Measurements from ENCODE around the gene NASP. TPM values are rescaled to one million over a fixed set of nuclear protein-coding genes. Genes with fewer than 3 reads are reported as not detected.

Gene NASP
- total RNA-seq, 1 donor from 2014 or later: 34.5 TPM

DNA sequence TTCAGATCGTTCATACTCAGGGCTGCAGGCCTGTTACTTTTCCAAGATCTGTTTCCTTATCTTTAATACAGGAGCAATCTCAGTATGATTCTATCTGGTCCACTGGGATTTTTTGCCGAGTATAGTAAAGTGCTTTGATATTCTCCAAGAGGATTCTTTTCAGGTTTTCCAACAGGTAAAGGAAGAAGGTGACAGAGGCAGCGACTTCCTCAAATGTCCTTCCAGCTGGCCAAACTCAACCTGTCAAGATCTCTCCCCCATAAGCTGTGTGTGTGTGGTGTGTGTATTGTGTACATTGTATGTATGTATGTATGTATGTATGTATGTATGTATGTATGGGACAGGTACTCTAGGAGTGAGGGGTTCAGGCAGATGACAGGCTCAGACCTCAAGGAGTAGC, 32.2 kb upstream of the NASP start:
- intact Hi-C loops (cut with micrococcal nuclease): no loop called here
- no peaks in the 10 kb centered on the region for H3K27me3 ChIP-seq (ENCODE audit: low read depth)

DNA sequence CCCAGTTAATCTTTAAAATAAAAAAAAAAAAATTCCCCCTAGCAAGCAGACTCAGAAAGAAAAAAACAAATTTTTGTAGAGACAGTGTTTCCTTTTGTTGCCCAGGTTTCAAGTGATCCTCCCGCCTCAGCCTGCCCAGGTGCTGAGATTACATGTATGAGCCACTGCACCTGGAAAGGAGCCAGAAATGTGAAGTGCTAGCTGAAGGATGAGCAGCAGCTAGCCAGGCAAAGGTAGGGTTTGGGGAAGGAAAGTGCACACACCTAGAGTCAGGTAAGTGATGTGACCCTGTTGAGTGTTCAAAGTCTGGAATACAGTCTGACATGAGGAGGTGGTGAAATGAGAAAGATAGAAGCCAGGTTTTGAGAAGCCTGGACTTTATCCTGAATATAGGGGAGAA, 31.5 kb upstream of the NASP start:
- peaks cover 31% of the 10 kb centered on the region for H3K4me1 ChIP-seq
- peak overlapping the region; percentile 89 for H3K4me3 ChIP-seq
- intact Hi-C loops (cut with micrococcal nuclease): no loop called here
- H3K9me3 ChIP-seq (replicated peaks): no peaks in the 10 kb centered on the region
- peaks cover 10% of the 10 kb centered on the region for H3K36me3 ChIP-seq
- no peaks in the 10 kb centered on the region for H3K27me3 ChIP-seq (ENCODE audit: low read depth)
- TF ChIP-seq, protein P1, sequence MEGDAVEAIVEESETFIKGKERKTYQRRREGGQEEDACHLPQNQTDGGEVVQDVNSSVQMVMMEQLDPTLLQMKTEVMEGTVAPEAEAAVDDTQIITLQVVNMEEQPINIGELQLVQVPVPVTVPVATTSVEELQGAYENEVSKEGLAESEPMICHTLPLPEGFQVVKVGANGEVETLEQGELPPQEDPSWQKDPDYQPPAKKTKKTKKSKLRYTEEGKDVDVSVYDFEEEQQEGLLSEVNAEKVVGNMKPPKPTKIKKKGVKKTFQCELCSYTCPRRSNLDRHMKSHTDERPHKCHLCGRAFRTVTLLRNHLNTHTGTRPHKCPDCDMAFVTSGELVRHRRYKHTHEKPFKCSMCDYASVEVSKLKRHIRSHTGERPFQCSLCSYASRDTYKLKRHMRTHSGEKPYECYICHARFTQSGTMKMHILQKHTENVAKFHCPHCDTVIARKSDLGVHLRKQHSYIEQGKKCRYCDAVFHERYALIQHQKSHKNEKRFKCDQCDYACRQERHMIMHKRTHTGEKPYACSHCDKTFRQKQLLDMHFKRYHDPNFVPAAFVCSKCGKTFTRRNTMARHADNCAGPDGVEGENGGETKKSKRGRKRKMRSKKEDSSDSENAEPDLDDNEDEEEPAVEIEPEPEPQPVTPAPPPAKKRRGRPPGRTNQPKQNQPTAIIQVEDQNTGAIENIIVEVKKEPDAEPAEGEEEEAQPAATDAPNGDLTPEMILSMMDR (IDR thresholded peaks at IDR 0.05; ENCODE audit: borderline replicate concordance): no peak
- DNase-seq: no peak
- H3K27ac ChIP-seq (replicated peaks): no peak overlapping the region

More for the DNA sequence above, 32.2 kb upstream of the NASP start:
- TF ChIP-seq, protein P1 (IDR thresholded peaks at IDR 0.05; ENCODE audit: borderline replicate concordance): no peak
- peaks cover 10% of the 10 kb centered on the region for H3K36me3 ChIP-seq
- no peak for DNase-seq
- H3K4me1 ChIP-seq: peaks cover 26% of the 10 kb centered on the region
- no peaks in the 10 kb centered on the region for H3K9me3 ChIP-seq (replicated peaks)
- H3K4me3 ChIP-seq: peak overlapping the region; percentile 89
- H3K27ac ChIP-seq (replicated peaks): peak overlapping the region; percentile 94

DNA sequence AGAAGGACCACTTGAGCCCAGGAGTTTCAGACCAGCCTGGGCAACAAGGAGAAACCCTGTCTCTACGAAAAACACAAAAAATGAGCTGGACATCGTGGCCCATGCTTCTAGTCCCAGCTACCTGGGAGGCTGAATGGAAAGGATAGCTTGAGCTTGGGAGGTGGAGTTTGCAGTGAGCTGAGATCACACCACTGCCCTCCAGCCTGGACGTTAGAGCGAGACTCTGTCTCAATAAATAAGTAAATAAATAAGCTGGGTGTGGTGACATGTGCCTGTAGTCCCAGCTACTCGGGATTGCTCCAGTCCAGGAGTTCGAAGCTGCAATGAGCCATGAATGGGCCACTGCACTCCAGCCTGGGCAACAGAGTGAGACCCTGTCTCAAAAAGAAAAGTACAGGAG, 29.6 kb upstream of the NASP start:
- intact Hi-C loops (cut with micrococcal nuclease): no loop called here
- no peak overlapping the region for H3K27ac ChIP-seq (replicated peaks)
- H3K4me3 ChIP-seq: no peak overlapping the region
- TF ChIP-seq, protein P1 (IDR thresholded peaks at IDR 0.05; ENCODE audit: borderline replicate concordance): no peak
- H3K9me3 ChIP-seq (replicated peaks): no peaks in the 10 kb centered on the region
- DNase-seq: no peak
- H3K27me3 ChIP-seq (ENCODE audit: low read depth): no peaks in the 10 kb centered on the region
- peaks cover 34% of the 10 kb centered on the region for H3K4me1 ChIP-seq
- H3K36me3 ChIP-seq: peaks cover 10% of the 10 kb centered on the region

GRCh38 chr1:45557422-45557944, 26.4 kb upstream of the NASP start:
- no peak overlapping the region for H3K27ac ChIP-seq (replicated peaks)
- DNase-seq: no peak
- no peaks in the 10 kb centered on the region for H3K9me3 ChIP-seq (replicated peaks)
- H3K36me3 ChIP-seq: peaks cover 27% of the 10 kb centered on the region
- H3K4me3 ChIP-seq: no peak overlapping the region
- no peaks in the 10 kb centered on the region for H3K27me3 ChIP-seq (ENCODE audit: low read depth)
- H3K4me1 ChIP-seq: peaks cover 8% of the 10 kb centered on the region
- TF ChIP-seq, protein P1 (IDR thresholded peaks at IDR 0.05; ENCODE audit: borderline replicate concordance): no peak
- intact Hi-C loops (cut with micrococcal nuclease): no loop called here

DNA sequence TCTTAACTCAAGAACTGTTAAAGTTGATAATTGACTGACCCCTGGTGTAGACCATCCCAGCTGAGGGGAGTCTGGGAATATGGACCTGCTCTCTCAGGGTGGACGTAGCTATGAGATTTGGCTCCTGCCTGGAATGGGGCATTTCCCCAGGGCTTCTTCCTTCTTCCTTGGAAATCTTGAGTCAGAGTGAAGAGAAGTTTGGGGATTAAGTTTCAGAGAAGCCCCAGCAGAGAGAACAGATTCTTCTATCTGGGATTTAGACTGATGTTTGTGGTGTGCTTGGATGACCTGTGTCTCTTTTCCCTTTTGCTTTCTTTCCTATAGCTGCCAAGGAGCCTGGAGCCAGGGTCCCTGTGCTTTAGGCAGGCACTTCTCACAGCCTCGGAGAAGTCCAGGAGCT, 20.0 kb upstream of the NASP start:
- DNase-seq: no peak
- no peaks in the 10 kb centered on the region for H3K9me3 ChIP-seq (replicated peaks)
- no peaks in the 10 kb centered on the region for H3K27me3 ChIP-seq (ENCODE audit: low read depth)
- H3K4me3 ChIP-seq: no peak overlapping the region
- TF ChIP-seq, protein P1 (IDR thresholded peaks at IDR 0.05; ENCODE audit: borderline replicate concordance): no peak
- intact Hi-C loops (cut with micrococcal nuclease): no loop called here
- H3K36me3 ChIP-seq: peaks cover 49% of the 10 kb centered on the region
- H3K4me1 ChIP-seq: peaks cover 13% of the 10 kb centered on the region
- no peak overlapping the region for H3K27ac ChIP-seq (replicated peaks)

Measured in left ventricle myocardium inferior (tissue), 1 donor.